ENCODE measurements around the gene CST7.

DNA sequence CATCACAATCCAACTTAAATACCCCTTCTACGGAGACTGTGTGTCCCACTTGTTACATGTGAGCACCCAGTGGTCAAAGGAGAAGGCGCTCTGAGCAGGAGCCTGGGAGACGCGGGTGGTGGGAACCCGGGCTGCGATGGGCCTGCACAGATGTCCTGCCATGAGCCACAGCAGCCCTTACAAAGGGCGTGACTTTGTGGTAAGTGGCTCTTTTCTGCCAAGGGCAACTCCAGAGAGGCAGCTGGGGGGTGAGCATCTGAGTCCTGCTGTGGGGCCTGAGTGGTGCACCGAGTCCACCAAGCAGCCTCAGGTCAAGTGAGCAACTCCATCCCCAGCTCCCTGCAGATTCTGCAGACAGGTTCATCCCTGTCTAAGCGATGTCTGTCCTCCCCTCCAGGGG is 33.6 kb upstream of the CST7 start:
- TF ChIP-seq, protein P1, sequence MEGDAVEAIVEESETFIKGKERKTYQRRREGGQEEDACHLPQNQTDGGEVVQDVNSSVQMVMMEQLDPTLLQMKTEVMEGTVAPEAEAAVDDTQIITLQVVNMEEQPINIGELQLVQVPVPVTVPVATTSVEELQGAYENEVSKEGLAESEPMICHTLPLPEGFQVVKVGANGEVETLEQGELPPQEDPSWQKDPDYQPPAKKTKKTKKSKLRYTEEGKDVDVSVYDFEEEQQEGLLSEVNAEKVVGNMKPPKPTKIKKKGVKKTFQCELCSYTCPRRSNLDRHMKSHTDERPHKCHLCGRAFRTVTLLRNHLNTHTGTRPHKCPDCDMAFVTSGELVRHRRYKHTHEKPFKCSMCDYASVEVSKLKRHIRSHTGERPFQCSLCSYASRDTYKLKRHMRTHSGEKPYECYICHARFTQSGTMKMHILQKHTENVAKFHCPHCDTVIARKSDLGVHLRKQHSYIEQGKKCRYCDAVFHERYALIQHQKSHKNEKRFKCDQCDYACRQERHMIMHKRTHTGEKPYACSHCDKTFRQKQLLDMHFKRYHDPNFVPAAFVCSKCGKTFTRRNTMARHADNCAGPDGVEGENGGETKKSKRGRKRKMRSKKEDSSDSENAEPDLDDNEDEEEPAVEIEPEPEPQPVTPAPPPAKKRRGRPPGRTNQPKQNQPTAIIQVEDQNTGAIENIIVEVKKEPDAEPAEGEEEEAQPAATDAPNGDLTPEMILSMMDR (IDR thresholded peaks at IDR 0.05): no peak
- TF ChIP-seq POLR2AphosphoS5 (IDR thresholded peaks at IDR 0.05): no peak

Data from breast epithelium (tissue), 3 donors.